Measurements from ENCODE around the gene CANX.

CANX gene

DNA sequence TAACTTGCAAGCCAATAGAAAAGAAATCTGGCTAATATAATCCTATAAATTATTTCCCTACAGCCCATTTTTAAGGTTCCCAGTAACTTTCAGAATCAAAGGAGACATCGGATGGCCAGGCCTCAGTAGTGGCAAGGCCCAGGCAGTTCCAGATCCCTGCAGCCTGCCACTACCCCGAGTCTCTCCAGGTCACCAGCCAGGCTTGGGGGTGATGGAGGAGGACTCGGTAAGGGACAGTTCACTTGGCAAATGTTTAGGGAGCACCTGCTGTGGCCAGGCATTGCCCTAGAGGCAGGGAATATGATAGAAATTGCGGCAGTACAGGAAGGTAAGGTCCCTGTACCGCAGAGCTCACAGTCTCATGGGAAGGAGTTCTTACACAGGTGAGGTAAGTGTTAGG lies 79.8 kb downstream of the CANX start:
- no peak for DNase-seq

DNA sequence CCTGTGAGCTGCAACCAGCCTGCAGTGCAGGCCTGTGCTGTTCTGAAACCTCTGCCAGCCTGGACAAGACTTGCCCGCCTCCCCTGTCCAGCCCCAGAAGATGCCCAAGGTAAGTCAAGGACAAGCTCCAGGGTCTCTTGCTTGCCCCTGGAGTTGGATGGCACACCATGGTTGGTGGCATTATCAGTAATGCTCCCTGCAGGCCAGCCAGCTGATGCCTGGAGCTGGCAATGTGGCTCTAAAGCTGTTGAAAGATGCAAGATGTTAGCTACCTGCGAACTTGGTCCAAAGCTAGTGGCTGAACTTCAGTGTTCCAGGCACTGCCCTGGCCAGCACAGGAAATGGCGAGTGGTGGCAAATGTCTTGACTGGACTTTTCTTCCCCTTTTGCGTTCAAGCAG lies 81.1 kb downstream of the CANX start:
- DNase-seq, result no peak

- DNase-seq, result no peak
Measured at GRCh38 chr5:179780362-179780761, 81.6 kb downstream of the CANX start.

Measured in activated T-cell treated with anti-CD3 and anti-CD28 coated beads, Interleukin-2, amount 50 U/mL, for 48 hours (primary cell).